ENCODE measurements around the gene SLC26A6. TPM values are rescaled to one million over a fixed set of nuclear protein-coding genes. Genes with fewer than 3 reads are reported as not detected.
A peak's percentile ranks its signal among the peaks of the same experiment; 100 is the strongest.

SLC26A6 gene
- total and polyA plus RNA-seq, 2 of the 13 experiments (the other 11 are each of a cell fraction or from before 2014, with no cell fraction given): 40.7 to 184 TPM

- TF ChIP-seq ZNF646 (CRISPR knock-in tag; IDR thresholded peaks at IDR 0.05) (no peak), ZSCAN21 (CRISPR knock-in tag; IDR thresholded peaks at IDR 0.05; ENCODE audit: borderline replicate concordance) (no peak), POLR2AphosphoS2 (IDR thresholded peaks at IDR 0.05; ENCODE audit: low read depth, low read length) (no peak; the same call in 1 of the 2 replicates), SKI (IDR thresholded peaks at IDR 0.05; ENCODE audit: partially characterized antibody) (peak; percentile 25), ZNF12 (CRISPR knock-in tag; IDR thresholded peaks at IDR 0.05) (peak; percentile 67; the same call in 1 of the 2 replicates), ATRX (CRISPR knock-in tag; IDR thresholded peaks at IDR 0.05; ENCODE audit: borderline replicate concordance) (no peak), BCL6 (CRISPR knock-in tag; IDR thresholded peaks at IDR 0.05) (0 out of 2 replicates have a peak, but pooled peaks have one; percentile 28), NFATC3 (CRISPR knock-in tag; IDR thresholded peaks at IDR 0.05) (peak; percentile 24; the same call in 1 of the 2 replicates), MED13 (CRISPR knock-in tag; IDR thresholded peaks at IDR 0.05) (no peak), MAF1 (CRISPR knock-in tag; IDR thresholded peaks at IDR 0.05; ENCODE audit: borderline replicate concordance) (0 out of 2 replicates have a peak, but pooled peaks have one; percentile 66), ZNF660 (CRISPR knock-in tag; IDR thresholded peaks at IDR 0.05; ENCODE audit: borderline replicate concordance, low read depth) (no peak), ZFYVE20 (CRISPR knock-in tag; IDR thresholded peaks at IDR 0.05; ENCODE audit: borderline replicate concordance, low read depth) (no peak), FOXK1 (CRISPR knock-in tag; IDR thresholded peaks at IDR 0.05; ENCODE audit: borderline replicate concordance, low read depth) (peak; percentile 12; the same call in 1 of the 2 replicates), TERF1 (CRISPR knock-in tag; IDR thresholded peaks at IDR 0.05) (no peak), ATF2 (CRISPR knock-in tag; IDR thresholded peaks at IDR 0.05) (peak; percentile 100), ZNF639 (CRISPR knock-in tag; conservative IDR thresholded peaks at IDR 0.05) (peak; percentile 88), MAX (IDR thresholded peaks at IDR 0.05) (peak; percentile 95), KLF6 (CRISPR knock-in tag; IDR thresholded peaks at IDR 0.05) (peak; percentile 86)
These were observed 28.4 kb upstream of the SLC26A6 start (continued) for GRCh38 chr3:48663489-48664312.

All from HepG2 (cell line).